Neuronal stem cell (in vitro differentiated cells): ENCODE measurements around the gene P2RX3.

Source experiments
- DNase-seq: peaks from one replicate; pipeline ENCODE4 v3.0.0-alpha.2; 2013; ENCODE audit warnings: low spot score
- H2AFZ ChIP-seq: one replicate; pipeline ENCODE4 v1.6.1; 2013; ENCODE audit warnings: mild to moderate bottlenecking, low read length, inconsistent platforms
- H2AK5ac ChIP-seq: 2 replicates; pipeline ENCODE4 v1.6.1; 2013; ENCODE audit warnings: low read depth, mild to moderate bottlenecking, inconsistent platforms, low read length, moderate library complexity, mixed read lengths
- H2BK120ac ChIP-seq: 2 replicates; pipeline ENCODE4 v1.6.1; 2013; ENCODE audit warnings: low read depth, mild to moderate bottlenecking, inconsistent platforms, low read length, moderate library complexity, mixed read lengths
- H2BK12ac ChIP-seq: one replicate; pipeline ENCODE4 v1.6.1; 2013; ENCODE audit warnings: low read length, inconsistent platforms
- H2BK15ac ChIP-seq: 2 replicates; pipeline ENCODE4 v1.6.1; 2013; ENCODE audit warnings: mild to moderate bottlenecking, low read length, inconsistent platforms, mixed read lengths
- H2BK5ac ChIP-seq: one replicate; pipeline ENCODE4 v1.6.1; 2013; ENCODE audit warnings: inconsistent platforms, mild to moderate bottlenecking, low read length, moderate library complexity
- H3K14ac ChIP-seq: one replicate; pipeline ENCODE4 v1.6.1; 2013; ENCODE audit warnings: low read length, inconsistent platforms
- H3K18ac ChIP-seq: 2 replicates; pipeline ENCODE4 v1.6.1; 2013; ENCODE audit warnings: low read length, inconsistent platforms
- H3K23ac ChIP-seq: 2 replicates; pipeline ENCODE4 v1.6.1; 2013; ENCODE audit warnings: low read depth, mild to moderate bottlenecking, mixed read lengths, low read length, inconsistent platforms; ENCODE audit not compliant: poor library complexity
- H3K27ac ChIP-seq: replicated peaks from 3 replicates; pipeline ENCODE4 v1.5.1; 2013; ENCODE audit warnings: low read length, inconsistent platforms
- H3K27me3 ChIP-seq, 3 experiments: 2 replicates each; pipeline ENCODE4 v1.6.1; 2013; ENCODE audit warnings: low read length in 3 of 3, mild to moderate bottlenecking in 2 of 3, inconsistent platforms in 1 of 3, low read depth in 1 of 3, mixed read lengths in 1 of 3, moderate library complexity in 1 of 3; ENCODE audit not compliant: control insufficient read depth in 3 of 3, insufficient read depth in 3 of 3
- H3K36me3 ChIP-seq, 2 donors: replicated peaks in 1 of 2; 2 replicates each; pipeline ENCODE4 v1.6.1; 2013; ENCODE audit warnings: low read length in 2 of 2; ENCODE audit not compliant: control insufficient read depth in 2 of 2, insufficient read depth in 2 of 2
- H3K4ac ChIP-seq: 2 replicates; pipeline ENCODE4 v1.6.1; 2013; ENCODE audit warnings: inconsistent platforms, mild to moderate bottlenecking, low read length, moderate library complexity
- H3K4me1 ChIP-seq, 2 donors: 1 replicate in 1 of 2; 2 replicates in 1 of 2; pipeline ENCODE4 v1.6.1; 2013; ENCODE audit warnings: low read length in 2 of 2, low read depth in 1 of 2; ENCODE audit not compliant: control insufficient read depth in 2 of 2, insufficient read depth in 1 of 2
- H3K4me2 ChIP-seq: one replicate; pipeline ENCODE4 v1.6.1; 2013; ENCODE audit warnings: mild to moderate bottlenecking, low read length, inconsistent platforms; ENCODE audit not compliant: insufficient read depth, poor library complexity, severe bottlenecking
- H3K4me3 ChIP-seq, 2 donors: 2 replicates each; pipeline ENCODE4 v1.5.1; 2013; ENCODE audit warnings: low read length in 2 of 2, mild to moderate bottlenecking in 2 of 2, inconsistent platforms in 1 of 2, moderate library complexity in 1 of 2
- H3K79me1 ChIP-seq: one replicate; pipeline ENCODE4 v1.6.1; 2013; ENCODE audit warnings: low read depth, mild to moderate bottlenecking, inconsistent platforms, low read length, moderate library complexity
- H3K9ac ChIP-seq: one replicate; pipeline ENCODE4 v1.6.1; 2013; ENCODE audit warnings: mild to moderate bottlenecking, low read depth, low read length, inconsistent platforms; ENCODE audit not compliant: poor library complexity
- H3K9me3 ChIP-seq, 2 donors: replicated peaks in 1 of 2; 2 replicates each; pipeline versions ENCODE3 to v1.6.1; 2013; ENCODE audit warnings: low read length in 2 of 2, mild to moderate bottlenecking in 2 of 2, inconsistent platforms in 1 of 2, low read depth in 1 of 2, mixed read lengths in 1 of 2, moderate library complexity in 1 of 2; ENCODE audit not compliant: control insufficient read depth in 2 of 2, insufficient read depth in 1 of 2
- H4K8ac ChIP-seq: one replicate; pipeline ENCODE4 v1.6.1; 2013; ENCODE audit warnings: low read depth, mild to moderate bottlenecking, inconsistent platforms, low read length, moderate library complexity
- H4K91ac ChIP-seq: one replicate; pipeline ENCODE4 v1.6.1; 2013; ENCODE audit warnings: low read length, low read depth, mild to moderate bottlenecking, inconsistent platforms; ENCODE audit not compliant: poor library complexity
- WGBS, 2 donors: extraction: QIAGEN DNeasy Blood & Tissue Kit; methylation state at CpG; one replicate each; pipeline ENCODE4 v1.1.7; 2013; ENCODE audit warnings: missing lambda C conversion rate in 2 of 2, mixed read lengths in 1 of 2; ENCODE audit not compliant: insufficient read length in 2 of 2, insufficient replicate concordance in 1 of 2; ENCODE audit errors: extremely low coverage in 2 of 2; 5-methylcytosine and 5-hydroxymethylcytosine counted together

P2RX3 gene

GRCh38 chr11:57340039-57340615, 2.0 kb downstream of the P2RX3 start:
- Histone ChIP-seq H2BK12ac (no peak overlapping the region), H3K9ac (no peak overlapping the region), H3K4me2 (no peak overlapping the region), H2AK5ac (peak overlapping the region; percentile 5), H3K9me3 (no peaks in the 10 kb centered on the region), H3K18ac (no peak overlapping the region), H2BK5ac (no peak overlapping the region), H4K8ac (no peak overlapping the region), H3K4ac (no peak overlapping the region), H3K27me3 (no peaks in the 10 kb centered on the region), H3K4me1 (peaks cover 27 to 33% of the 10 kb centered on the region in 2 donors), H3K79me1 (peaks cover under 1% of the 10 kb centered on the region), H3K36me3 (no peaks in the 10 kb centered on the region), H3K27ac (no peak overlapping the region), H3K23ac (no peak overlapping the region), H2BK15ac (no peak overlapping the region), H4K91ac (no peak overlapping the region), H2AFZ (peak overlapping the region; percentile 74), H3K4me3 (no peak overlapping the region), H2BK120ac (no peak overlapping the region), H3K14ac (no peak overlapping the region)
- DNase-seq = no peak
- WGBS, 2 donors = no CpG with 5 or more reads among the region's 12 CpGs

GRCh38 chr11:57341250-57341808, 3.2 kb downstream of the P2RX3 start:
- H2BK12ac ChIP-seq = peak overlapping the region; percentile 11
- no peak overlapping the region for H4K91ac ChIP-seq
- no peak overlapping the region for H3K4me2 ChIP-seq
- no peak overlapping the region for H3K27ac ChIP-seq
- H2AK5ac ChIP-seq = no peak overlapping the region
- no peak overlapping the region for H2BK15ac ChIP-seq
- no CpG with 5 or more reads among the region's 6 CpGs for WGBS, 2 donors
- H3K79me1 ChIP-seq = no peaks in the 10 kb centered on the region
- peak overlapping the region; percentile 17 for H3K9ac ChIP-seq
- DNase-seq = no peak
- H3K4me1 ChIP-seq = peaks cover 25 to 29% of the 10 kb centered on the region in 2 donors
- no peak overlapping the region for H2BK5ac ChIP-seq
- H3K23ac ChIP-seq = no peak overlapping the region
- H3K18ac ChIP-seq = peak overlapping the region; percentile 15
- no peaks in the 10 kb centered on the region for H3K9me3 ChIP-seq
- H3K4ac ChIP-seq = no peak overlapping the region
- H2AFZ ChIP-seq = peak overlapping the region; percentile 74
- H3K4me3 ChIP-seq = no peak overlapping the region
- no peaks in the 10 kb centered on the region for H3K36me3 ChIP-seq
- no peak overlapping the region for H4K8ac ChIP-seq
- H3K14ac ChIP-seq = no peak overlapping the region
- H2BK120ac ChIP-seq = no peak overlapping the region
- H3K27me3 ChIP-seq = no peaks in the 10 kb centered on the region

- Histone ChIP-seq H2BK120ac (no peak overlapping the region), H3K79me1 (no peaks in the 10 kb centered on the region), H2BK15ac (peak overlapping the region; percentile 18), H3K9me3 (no peaks in the 10 kb centered on the region), H2BK12ac (no peak overlapping the region), H3K14ac (no peak overlapping the region), H3K18ac (no peak overlapping the region), H2AK5ac (no peak overlapping the region), H4K91ac (no peak overlapping the region), H4K8ac (no peak overlapping the region), H3K4ac (no peak overlapping the region), H3K9ac (no peak overlapping the region), H3K4me1 (peaks cover 25 to 27% of the 10 kb centered on the region in 2 donors), H2BK5ac (no peak overlapping the region), H3K4me3 (no peak overlapping the region), H3K27ac (no peak overlapping the region), H3K36me3 (no peaks in the 10 kb centered on the region), H3K27me3 (peaks cover 0 to 3% (median 0%) of the 10 kb centered on the region in 3 experiments), H2AFZ (peak overlapping the region; percentile 79), H3K23ac (no peak overlapping the region), H3K4me2 (no peak overlapping the region)
- no CpG with 5 or more reads among the region's 11 CpGs for WGBS, 2 donors
- DNase-seq = no peak
These were observed 4.5 kb downstream of the P2RX3 start for GRCh38 chr11:57342702-57343101.

GRCh38 chr11:57343825-57344224, 5.7 kb downstream of the P2RX3 start:
- H3K23ac ChIP-seq = no peak overlapping the region
- no peak for DNase-seq
- no peak overlapping the region for H2BK15ac ChIP-seq
- peak overlapping the region; percentile 79 for H2AFZ ChIP-seq
- H4K8ac ChIP-seq = no peak overlapping the region
- H3K4me3 ChIP-seq = no peak overlapping the region
- H4K91ac ChIP-seq = no peak overlapping the region
- no CpG with 5 or more reads among the region's 7 CpGs for WGBS, 2 donors
- H3K9ac ChIP-seq = no peak overlapping the region
- H2BK12ac ChIP-seq = no peak overlapping the region
- H2BK5ac ChIP-seq = no peak overlapping the region
- peaks cover 18 to 25% of the 10 kb centered on the region in 2 donors for H3K4me1 ChIP-seq
- H3K4ac ChIP-seq = no peak overlapping the region
- no peaks in the 10 kb centered on the region for H3K79me1 ChIP-seq
- H3K18ac ChIP-seq = no peak overlapping the region
- peaks cover 0 to 12% (median 0%) of the 10 kb centered on the region in 3 experiments for H3K27me3 ChIP-seq
- no peak overlapping the region for H2AK5ac ChIP-seq
- no peaks in the 10 kb centered on the region for H3K9me3 ChIP-seq
- H3K4me2 ChIP-seq = no peak overlapping the region
- H3K14ac ChIP-seq = no peak overlapping the region
- no peaks in the 10 kb centered on the region for H3K36me3 ChIP-seq
- H3K27ac ChIP-seq = no peak overlapping the region
- no peak overlapping the region for H2BK120ac ChIP-seq
